SIG-M5 (cell line): ENCODE results near the gene B3GAT3.
A peak's percentile ranks its signal among the peaks of the same experiment; 100 is the strongest.
"Not testable (repeated sequence)": the region's sequence is repeated elsewhere in the genome, so short reads cannot be mapped to it uniquely, and the experiment has no call there.

Experiments used
- DNase-seq: peaks from one replicate; lab custom pipeline; 2025; lab: John Stamatoyannopoulos, UW

The B3GAT3 gene

DNA sequence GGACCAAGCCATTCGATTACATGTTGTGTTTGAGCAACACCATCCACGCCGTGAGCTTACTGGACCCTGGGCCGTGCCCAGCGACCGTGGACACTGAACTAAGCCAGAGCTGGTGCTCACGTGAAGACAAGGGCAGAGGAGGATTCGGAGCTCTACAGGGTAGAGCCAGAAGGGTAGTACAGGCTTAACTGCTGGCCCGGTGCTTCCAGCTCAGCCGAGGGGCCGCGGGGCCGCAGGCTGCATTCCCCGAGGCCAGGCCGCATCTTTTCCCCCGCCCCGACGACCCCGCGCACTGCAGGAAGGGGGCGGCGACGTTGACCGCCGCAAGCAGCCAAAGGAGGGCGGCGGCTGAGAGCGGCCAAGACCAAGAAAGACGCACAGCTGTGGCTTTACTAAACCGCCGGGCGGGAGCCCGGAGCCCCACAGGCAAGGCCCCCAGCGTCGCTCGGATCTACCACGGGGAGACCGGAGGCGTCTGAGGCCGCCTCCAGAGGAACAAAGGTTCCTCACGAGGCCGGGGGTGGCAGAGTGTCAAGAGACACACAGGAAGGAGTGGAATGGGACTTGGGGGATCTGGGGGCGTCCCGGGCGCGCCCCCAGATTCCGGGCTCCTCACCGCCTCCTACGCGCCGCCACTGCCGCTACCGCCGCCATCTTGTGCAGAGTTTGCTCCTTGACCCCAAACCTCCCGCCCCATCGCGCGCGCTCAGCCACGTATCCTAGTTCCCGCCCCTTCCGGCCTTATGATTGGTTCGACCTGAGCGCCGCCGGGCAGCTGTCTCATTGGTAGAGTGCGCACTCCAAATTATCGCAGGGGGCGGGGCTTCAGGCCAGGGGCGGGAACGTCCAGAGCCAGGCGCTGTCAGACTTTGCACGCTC is 24.4 kb upstream of the B3GAT3 start, which contains the start of gene GANAB:
TSS of gene GANAB (minus strand) at position 668 of the 879 bp plus-strand sequence. CDS start at position 654, 14 bp downstream.
- peak; percentile 84 for DNase-seq

DNA sequence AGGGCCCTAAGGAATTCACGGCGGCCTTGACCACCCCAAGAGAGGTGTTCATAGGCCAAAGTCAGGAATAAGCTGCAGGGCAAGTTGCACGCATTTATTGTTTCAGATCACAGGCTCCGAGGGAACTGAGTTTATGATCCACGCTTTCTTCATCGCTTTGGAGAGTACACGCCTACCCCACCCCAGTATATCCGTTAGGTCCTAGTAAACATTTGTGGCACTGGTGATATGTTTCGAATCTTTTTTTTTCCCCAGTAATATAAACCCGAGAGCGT is 23.8 kb upstream of the B3GAT3 start:
- DNase-seq = no peak

DNA sequence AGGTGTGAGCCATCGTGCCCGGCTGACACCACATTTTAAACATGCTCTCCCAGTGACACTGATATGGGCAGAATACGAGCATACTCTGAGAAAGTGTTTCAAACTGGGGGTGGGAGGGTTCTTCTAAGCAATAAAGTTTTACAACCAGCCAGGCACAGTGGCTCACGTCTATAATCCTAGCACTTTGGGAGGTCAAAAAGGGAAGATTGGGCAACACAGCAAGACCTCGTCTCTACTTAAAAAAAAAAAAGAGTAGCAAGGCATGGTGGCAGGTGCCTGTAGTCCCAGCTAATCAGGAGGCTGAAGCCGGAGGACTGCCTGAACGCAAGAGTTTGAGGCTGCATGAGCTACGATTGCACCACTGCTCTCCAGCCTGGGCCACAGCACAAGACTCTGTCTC is 22.4 kb upstream of the B3GAT3 start:
- DNase-seq = no peak

DNA sequence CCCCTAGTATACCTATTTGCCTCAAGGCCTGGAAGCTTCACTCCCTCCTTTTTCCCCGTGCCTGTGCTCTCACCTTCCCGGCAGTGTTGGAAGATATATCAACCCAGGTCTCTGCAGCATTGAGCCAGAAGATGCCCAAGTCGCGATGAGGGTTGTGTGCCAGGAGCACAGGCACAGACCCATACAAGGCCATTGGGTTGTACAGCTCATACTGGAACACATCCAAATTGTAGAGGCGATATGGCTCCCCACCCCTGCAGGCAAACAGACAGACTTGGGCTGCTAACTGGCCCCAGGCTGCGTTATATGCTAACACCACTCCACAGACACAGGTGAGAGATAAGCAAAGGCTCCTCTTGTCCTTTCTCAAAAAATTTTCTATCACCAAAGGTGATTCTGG is 10.7 kb upstream of the B3GAT3 start:
- no peak for DNase-seq

DNA sequence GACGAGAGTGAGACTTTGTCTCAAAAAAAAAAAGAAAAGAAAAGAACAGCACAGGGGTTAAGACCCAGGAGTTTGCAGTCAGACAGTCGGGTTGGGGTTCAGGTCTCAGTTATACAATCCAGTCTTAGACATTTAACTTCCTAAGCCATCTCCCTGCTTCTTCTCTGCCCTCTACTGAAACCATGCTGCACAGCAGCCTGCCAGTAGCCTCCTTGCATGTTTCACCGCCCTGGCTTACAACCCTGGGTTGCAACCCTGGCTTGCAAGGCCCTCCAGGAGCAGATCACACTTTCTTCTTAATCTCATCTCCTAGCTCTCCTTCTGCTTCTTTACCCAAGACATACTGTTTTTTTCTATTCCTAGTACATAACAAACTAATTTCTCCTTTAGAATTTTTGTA is 5.9 kb upstream of the B3GAT3 start:
- no peak for DNase-seq

DNA sequence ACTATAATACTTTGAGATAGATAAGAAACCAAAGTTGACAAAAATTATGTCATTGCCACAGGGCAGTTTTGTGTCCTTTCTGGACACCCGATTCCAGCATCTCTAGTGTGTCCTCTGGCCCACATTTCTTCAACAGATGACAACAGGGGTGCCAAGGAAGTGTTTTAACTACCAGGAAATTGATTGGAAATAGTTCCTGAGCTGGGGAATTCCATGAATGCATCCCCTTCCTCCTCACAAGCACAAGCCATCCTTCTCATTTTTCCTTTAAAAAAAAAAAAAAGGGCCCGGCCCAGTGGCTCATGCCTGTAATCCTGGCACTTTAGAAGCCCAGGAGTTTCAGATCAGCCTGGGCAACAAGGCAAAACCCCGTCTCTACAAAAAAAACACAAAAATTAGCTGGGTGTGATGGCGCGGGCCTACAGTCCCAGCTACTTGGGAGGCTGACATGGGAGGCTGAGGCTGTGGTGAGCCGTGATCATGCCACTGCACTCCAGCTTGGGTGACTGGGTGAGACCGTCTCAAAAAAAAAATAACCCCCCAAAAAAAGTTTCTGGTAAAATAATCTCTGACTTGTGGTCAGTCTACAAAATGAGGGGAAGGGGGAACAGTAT is 797 bp upstream of the B3GAT3 start:
- no peak for DNase-seq

DNA sequence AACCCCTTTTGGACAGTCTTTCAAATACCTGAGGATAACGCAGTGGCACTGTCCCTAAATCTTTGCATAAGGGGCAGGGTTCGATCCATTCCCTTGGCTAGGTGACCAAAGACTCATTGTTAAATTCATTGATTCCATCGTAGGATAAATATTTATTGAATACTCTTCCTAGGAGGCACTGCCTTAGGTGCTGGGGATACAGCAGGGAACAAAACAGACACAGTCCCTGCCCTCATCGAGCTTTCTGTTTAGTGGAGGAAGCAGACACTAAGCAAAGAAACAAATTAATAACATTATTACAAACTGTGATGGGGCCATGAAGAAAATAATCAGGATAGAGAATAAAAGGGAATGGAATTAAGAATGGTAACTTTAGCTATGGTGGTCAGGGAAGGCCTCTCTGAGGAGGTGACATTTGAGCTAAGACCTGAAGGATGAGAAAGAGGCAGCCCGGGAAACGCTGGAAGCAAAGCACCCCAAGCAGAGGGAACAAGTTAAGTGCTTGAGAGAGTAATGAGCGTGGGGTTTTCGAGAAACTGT is 689 bp downstream of the B3GAT3 start:
- DNase-seq = no peak

DNA sequence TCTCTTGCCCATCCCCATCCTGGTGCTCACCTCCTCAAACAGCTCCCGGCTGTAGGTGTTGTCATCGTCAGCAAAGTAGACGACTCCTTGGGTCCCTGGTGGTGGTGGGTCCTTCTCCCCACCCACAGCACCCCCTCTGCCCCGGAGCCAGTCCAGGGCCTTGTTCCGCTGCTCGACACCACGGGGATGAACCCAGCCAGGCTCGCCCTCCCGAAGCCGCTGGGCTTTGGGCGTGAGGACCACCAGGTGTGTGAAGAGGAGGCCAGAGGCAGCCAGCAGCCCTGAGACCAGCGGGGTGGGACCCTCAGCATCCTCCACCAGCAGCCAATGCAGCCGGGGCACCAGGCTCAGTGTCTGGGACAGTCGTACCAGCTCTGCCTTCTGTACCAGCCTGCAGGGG is 4.8 kb downstream of the B3GAT3 start:
- DNase-seq = not testable (repeated sequence)

DNA sequence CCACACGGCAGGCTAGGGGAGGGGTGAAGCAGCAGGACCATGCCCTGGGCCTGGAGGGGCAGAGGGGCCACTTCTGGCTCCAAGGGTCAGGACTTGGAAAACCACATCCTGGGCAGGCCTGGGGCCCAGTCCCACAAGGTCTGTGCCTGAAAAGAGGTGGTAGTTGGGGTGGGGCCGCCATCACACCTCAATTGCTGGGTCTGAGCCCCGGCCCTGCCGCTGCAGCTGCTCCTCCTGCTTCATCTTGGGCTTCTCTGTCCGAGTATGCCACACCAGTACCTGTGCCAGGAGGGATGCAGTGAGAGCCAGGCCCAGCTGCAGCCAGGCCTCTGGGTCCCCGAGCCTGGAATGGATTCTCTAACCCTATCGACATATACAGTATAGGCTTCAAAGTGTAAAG is 6.3 kb downstream of the B3GAT3 start:
- no peak for DNase-seq

DNA sequence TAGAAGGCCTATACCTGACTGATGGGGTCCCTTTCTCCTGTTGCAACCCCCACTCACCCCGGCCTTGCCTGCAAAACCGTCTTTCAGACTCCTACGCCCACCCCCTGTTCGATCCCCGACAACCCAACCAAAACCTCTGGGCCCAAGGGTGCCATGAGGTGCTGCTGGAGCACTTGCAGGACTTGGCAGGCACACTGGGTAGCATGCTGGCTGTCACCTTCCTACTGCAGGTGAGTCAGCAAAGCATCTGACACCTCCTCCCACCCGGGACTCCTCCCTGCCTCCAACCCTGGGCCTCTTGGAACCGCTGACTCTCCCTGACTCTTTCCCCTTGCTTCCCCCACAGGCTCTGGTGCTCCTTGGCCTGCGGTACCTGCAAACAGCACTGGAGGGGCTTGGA is 7.5 kb downstream of the B3GAT3 start:
- DNase-seq = no peak

DNA sequence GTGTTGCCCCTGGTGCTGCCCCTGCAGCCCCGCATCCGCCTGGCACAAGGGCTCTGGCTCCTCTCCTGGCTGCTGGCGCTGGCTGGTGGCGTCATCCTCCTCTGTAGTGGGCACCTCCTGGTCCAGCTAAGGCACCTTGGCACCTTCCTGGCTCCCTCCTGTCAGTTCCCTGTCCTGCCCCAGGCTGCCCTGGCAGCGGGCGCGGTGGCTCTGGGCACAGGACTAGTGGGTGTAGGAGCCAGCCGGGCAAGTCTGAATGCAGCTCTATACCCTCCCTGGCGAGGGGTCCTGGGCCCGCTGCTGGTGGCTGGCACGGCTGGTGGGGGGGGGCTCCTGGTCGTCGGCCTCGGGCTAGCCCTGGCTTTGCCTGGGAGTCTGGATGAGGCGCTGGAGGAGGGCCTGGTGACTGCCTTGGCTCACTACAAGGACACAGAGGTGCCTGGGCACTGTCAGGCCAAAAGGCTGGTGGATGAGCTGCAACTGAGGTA is 8.5 kb downstream of the B3GAT3 start:
- DNase-seq = no peak

DNA sequence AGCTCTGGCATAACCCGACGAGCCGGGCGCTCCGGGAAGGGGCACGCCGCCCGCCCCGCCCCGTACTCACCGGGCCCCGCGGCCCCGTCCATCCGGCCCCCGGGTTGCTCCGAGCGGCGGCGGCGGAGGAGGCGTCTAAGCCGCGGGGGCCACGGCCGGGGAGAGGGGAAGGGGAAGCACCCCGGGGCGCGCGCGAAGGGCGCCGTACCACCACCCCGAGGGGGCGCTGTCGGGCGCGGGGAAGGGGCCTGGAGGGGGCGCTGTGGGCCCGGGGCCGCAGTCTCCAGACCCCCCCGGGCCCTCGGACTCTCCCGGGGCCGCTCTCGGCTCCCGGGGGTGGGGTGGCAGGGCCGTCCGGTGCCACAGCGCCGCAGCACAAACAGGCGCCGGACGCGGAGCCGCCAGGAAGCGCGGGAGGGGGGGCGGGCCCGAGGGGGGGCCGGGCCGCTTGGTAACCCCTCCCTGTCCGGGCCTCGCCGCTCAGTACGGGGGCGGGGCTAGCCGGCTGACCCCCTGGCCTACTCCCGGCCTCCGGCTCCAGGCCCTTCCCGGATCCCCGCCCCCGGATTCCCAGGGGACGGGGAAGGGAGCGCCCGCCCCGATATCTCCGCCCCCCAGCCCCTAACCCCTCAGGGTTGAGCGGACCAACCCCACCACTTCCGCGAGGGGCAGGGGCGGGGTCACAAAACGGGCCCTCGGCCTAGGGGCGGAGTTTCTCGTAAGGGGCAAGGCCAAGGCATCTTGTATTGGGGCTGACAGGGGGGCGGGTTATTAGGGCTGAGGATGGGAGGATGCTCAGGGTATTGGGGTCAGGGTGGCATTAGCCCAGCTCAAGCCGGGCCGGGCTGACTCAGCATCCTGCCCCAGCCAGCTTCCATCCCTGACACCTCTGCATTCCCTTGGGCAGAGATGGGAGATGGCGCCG is 9.2 kb downstream of the B3GAT3 start, which contains the start of the genes EML3 and ROM1:
TSS of gene EML3 (minus strand) at position 410 of the 925 bp plus-strand sequence. CDS start at position 92, 318 bp downstream.
TSS of gene ROM1 (plus strand) at position 892 of the 925 bp plus-strand sequence. CDS start at position 917, 25 bp downstream.
- DNase-seq = no peak

DNA sequence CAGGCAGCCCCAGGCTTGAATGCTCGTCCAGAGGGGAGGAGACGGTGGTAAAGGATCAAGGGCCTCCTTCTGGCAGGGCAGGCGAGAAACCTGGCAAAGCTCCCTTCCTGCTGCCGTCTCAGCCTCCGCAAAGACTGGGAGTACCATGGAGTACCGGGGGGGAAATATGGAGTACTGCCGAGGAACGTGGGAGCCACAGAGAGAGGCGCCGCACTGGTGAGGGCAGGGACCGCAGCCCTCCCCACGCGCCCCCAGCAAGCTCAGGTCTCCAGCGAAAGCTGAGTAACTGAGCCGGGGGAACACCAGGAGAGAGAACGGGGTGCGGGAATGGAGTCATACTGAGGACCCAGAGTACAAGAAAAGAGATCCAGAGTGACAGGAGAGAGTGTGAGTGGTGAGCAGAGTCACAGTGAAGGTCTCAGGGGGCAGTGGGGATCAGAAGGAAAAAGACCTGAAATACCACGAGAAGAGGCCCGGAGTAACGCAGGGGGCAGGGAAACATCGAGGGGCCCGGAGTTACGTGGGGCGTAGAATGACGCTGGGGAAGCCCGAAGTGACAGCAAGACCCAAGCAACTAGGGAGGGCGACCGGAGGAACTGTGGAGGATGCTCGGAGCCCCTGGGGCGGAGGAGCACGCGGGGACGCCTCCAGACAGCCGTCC is 10.0 kb downstream of the B3GAT3 start:
- no peak for DNase-seq

DNA sequence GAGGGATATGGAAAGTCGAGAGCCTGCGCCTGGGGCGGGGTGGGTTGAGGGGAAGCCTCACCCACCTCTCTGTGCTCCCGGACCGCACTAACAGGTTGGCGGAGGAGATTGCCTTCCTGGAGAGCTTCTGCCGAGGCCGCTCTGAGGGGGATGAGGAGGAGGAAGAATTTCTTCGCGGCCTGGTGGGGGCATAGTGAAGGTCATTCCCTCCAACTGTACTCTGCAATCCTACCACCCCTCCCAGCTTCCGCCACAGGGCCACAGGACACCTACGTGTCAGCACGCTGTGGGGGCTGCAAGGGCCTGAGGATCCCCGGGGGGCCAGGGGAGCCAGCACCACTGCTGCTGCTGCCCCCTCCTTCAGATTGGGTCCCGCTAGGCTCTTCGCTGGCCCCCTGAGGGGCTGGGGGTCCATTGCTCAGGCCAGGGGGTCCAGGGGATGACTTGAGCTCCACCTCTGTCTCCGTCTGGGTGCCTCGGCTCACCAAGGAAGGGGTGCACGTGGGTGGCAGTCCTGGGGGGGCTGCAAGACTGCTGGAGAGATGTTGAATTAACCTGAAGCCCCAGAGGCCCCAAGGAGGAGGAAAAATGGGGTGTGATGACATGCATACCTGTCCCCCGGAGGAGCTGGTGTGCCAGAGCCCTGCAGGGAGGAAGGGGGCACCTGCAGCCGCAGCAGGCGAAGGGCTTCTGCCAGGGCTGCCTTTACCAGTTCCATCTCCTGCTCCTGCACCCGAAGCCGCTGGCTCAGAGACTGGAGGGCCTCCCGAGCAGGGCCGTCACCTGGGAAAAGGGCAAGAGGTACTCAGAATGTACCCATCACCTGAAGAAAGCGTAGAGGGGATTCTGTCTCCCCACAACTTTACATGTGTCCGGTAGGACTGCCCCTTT is 10.7 kb downstream of the B3GAT3 start:
- no peak for DNase-seq

DNA sequence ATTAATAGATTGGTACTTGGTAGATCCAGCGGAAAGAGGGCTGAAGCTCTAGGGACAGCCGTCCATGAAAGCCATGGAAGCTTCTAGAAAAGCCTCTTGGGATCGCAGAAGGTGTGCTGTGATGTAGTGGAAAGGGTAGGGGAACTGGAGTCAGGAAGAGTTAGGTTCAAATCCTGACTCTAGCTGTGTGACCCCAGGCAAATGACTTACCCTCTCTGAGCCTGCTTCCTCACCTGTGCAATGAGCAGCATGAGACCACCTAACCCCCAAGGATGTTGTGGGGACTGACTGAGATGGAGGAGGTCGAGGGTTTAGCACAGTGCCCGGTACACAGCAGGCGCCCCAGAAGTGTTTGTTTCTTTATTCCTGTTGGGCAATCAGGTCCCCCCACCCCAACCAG is 11.4 kb downstream of the B3GAT3 start:
- no peak for DNase-seq

DNA sequence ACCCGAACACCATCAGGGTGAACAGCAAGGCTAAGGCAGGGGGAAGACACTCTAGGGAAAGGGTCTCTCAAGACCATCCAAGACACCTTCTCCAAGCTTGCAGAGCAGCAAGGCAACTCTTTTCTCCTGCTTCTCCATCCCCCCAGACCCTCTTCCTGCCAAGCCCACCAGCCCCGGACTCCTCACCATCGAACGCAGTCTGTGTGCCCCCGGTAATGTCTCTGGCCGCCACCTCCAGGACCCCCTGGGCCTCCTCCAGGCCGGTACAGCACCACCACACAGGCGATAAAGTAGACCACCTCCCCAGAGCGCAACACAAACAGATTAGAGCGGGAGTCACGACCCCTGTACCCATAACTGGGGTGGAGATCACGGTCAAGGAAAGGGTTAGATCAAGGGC is 13.0 kb downstream of the B3GAT3 start:
- DNase-seq = no peak

DNA sequence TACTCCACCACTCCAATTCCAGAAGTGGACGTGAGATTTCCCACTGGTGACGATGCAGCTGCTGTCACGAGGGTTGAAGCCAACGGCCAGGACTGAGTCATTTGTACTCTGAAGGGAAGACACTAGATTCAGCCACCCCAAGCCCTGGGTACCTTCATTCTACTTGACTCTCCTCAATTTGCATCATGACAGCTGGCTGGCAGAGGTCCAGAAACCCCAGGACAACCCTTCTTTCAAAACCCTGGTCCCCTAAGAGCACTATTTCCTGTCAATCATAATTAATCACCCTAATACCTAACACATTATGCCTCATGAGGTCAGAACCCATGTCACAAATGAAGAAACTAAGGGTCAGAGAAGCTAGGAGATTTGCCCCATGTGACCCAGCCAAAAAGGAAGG is 14.1 kb downstream of the B3GAT3 start:
- DNase-seq = no peak

DNA sequence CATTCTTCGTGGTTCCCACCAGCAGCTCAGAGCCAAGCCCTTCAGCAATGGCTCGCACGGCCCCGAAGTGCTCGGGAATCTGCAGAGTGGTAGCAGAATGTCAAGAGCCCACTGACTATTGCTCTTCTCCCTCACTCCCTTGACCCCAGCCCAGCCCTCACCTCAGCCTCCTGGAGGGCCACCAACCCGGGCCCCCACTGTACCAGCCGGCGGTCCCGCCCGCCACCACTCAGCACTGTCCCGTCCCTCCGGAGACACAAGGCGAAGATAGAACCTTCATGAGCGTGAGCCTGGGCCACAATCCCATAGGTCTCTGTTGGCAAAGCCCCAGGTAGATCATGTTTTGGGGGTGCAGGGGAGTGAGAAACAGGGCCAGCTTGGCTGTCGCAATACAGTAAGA is 15.9 kb downstream of the B3GAT3 start:
- DNase-seq = no peak

DNA sequence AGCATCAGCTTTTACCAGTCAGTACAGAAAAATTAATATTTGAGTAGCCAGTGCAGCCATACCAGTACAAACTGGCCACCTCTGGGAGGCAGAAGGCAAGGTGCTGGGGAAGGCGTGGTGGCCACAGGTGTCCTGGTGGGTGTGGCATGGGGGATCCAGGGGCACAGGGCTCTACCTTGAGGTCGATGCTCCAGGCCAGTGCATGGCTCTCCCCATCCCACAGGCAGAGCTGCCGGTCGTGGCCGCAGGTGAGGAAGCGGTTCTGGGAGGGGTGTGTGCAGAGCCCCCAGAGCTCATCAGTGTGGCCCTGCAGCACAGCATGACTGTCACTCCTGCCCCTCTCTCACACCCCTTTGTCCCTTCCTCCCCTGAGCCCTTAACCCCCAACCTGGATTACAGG is 16.3 kb downstream of the B3GAT3 start:
- no peak for DNase-seq

DNA sequence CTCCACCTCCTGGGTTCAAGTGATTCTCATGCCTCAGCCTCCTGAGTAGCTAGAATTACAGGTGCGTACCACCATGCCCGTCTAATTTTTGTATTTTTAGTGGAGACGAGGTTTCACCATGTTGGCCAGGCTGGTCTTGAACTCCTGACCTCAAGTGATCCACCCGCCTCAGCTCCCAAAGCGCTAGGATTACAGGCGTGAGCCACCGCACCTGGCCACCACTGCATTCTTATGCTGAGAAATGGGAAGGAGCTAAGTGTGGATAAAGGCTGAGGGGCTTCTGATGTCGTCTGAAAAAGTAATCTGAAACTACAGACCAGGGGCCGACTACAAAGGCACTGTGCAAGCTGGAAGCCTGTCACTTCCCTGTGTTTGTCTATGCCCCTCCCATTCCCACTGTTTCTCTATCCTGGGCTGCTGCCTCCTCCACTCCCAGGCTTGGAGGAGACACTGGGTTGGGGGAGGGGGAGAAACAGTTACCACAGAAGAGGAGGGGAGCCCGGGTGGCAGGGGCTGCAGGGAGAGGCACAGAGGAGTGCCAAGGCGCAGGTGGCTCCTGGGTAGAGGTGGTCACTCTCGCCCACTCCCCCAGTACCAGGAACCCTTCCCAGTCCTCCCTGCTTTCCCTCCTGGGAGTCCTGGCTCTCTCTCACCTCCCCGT is 17.2 kb downstream of the B3GAT3 start:
- no peak for DNase-seq
